Endodermal cell (in vitro differentiated cells): ENCODE data around the gene LCORL. TPM values are rescaled to one million over a fixed set of nuclear protein-coding genes. Genes with fewer than 3 reads are reported as not detected.

Experiments
- DNase-seq: peaks from one replicate; pipeline ENCODE4 v3.0.0-alpha.2; 2017
- H3K27ac ChIP-seq: 2 replicates; pipeline ENCODE4 v1.5.1; 2013; ENCODE audit warnings: mild to moderate bottlenecking, low read depth, low read length, moderate library complexity
- H3K27me3 ChIP-seq: 2 replicates; pipeline ENCODE4 v1.6.1; 2013; ENCODE audit warnings: mild to moderate bottlenecking, low read length, moderate library complexity; ENCODE audit not compliant: insufficient read depth, control insufficient read depth, poor library complexity, severe bottlenecking
- H3K36me3 ChIP-seq: 2 replicates; pipeline ENCODE4 v1.7.0; 2013; ENCODE audit warnings: mild to moderate bottlenecking, low read length, moderate library complexity; ENCODE audit not compliant: control insufficient read depth, insufficient read depth
- H3K4me1 ChIP-seq: one replicate; pipeline ENCODE4 v1.7.0; 2013; ENCODE audit warnings: low read length; ENCODE audit not compliant: control insufficient read depth, insufficient read depth
- H3K4me3 ChIP-seq: 2 replicates; pipeline ENCODE4 v1.5.1; 2013; ENCODE audit warnings: mild to moderate bottlenecking, low read length, moderate library complexity
- H3K9ac ChIP-seq: 2 replicates; pipeline ENCODE4 v1.6.1; 2013; ENCODE audit warnings: mild to moderate bottlenecking, low read length, moderate library complexity; ENCODE audit not compliant: poor library complexity, severe bottlenecking; ENCODE audit errors: extremely low read depth
- H3K9me3 ChIP-seq: 2 replicates; pipeline ENCODE4 v1.6.1; 2013; ENCODE audit warnings: mild to moderate bottlenecking, low read length, moderate library complexity; ENCODE audit not compliant: control insufficient read depth
- H3K27ac Mint-ChIP-seq: 2 replicates; pipeline ENCODE4 v1.8.0; 2020; ENCODE audit warnings: mixed read lengths
- H3K27me3 Mint-ChIP-seq: 2 replicates; pipeline ENCODE4 v1.8.0; 2021; ENCODE audit warnings: mild to moderate bottlenecking, mixed read lengths; ENCODE audit not compliant: insufficient read depth
- H3K36me3 Mint-ChIP-seq: 2 replicates; pipeline ENCODE4 v1.8.0; 2020; ENCODE audit warnings: low read depth, mixed read lengths
- H3K4me1 Mint-ChIP-seq: 2 replicates; pipeline ENCODE4 v1.8.0; 2020; ENCODE audit warnings: mixed read lengths
- H3K4me3 Mint-ChIP-seq: 2 replicates; pipeline ENCODE4 v1.8.0; 2020; ENCODE audit warnings: mild to moderate bottlenecking, moderate library complexity, mixed read lengths
- H3K9me3 Mint-ChIP-seq: 2 replicates; pipeline ENCODE4 v1.8.0; 2020; ENCODE audit warnings: mild to moderate bottlenecking, mixed read lengths
- WGBS, 2 experiments: methylation state at CpG; one replicate each; pipeline versions ENCODE4 v1.1.5 to v1.1.7; 2013; ENCODE audit warnings: missing lambda C conversion rate in 2 of 2, mixed read lengths in 1 of 2; ENCODE audit not compliant: insufficient coverage in 1 of 2, insufficient read length in 1 of 2; 5-methylcytosine and 5-hydroxymethylcytosine counted together
- total RNA-seq, 2 donors: library from RNA; stranded (reverse); fragmentation: NEBNext Ultra II Directional in 1 of 2; extraction: Animal tissue kit (Norgen Biotek cat#: 25700) in 1 of 2; gene quantifications; 2 replicates in 1 of 2; 3 replicates in 1 of 2; pipeline ENCODE4 v1.2.1, GENCODE V29; 2021
- TF ChIP-seq, protein P1 (sequence below): fragments of 200-600 bp; sonication (generic); conservative IDR thresholded peaks from 2 replicates; pipeline ENCODE4 v1.5.0; 2021; ENCODE audit warnings: antibody characterized with exemption, mild to moderate bottlenecking

Gene LCORL
- total RNA-seq, 2 donors from 2014 or later: 20.4 to 34.5 TPM

DNA sequence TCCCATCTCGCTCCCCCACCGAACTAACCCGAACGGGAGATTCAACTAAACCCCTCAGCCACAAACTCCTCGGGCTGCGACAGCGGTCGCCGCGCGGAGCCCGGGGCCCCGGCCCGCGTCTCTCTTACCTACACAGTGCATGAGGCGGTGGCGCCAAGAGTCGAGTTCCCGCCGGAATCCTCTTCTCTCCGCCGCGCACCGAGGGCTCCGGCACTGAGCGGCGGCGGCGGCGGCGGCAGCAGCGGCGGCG is 160 bp downstream of the LCORL start:
- H3K27ac Mint-ChIP-seq: peak overlapping the region; percentile 89

DNA sequence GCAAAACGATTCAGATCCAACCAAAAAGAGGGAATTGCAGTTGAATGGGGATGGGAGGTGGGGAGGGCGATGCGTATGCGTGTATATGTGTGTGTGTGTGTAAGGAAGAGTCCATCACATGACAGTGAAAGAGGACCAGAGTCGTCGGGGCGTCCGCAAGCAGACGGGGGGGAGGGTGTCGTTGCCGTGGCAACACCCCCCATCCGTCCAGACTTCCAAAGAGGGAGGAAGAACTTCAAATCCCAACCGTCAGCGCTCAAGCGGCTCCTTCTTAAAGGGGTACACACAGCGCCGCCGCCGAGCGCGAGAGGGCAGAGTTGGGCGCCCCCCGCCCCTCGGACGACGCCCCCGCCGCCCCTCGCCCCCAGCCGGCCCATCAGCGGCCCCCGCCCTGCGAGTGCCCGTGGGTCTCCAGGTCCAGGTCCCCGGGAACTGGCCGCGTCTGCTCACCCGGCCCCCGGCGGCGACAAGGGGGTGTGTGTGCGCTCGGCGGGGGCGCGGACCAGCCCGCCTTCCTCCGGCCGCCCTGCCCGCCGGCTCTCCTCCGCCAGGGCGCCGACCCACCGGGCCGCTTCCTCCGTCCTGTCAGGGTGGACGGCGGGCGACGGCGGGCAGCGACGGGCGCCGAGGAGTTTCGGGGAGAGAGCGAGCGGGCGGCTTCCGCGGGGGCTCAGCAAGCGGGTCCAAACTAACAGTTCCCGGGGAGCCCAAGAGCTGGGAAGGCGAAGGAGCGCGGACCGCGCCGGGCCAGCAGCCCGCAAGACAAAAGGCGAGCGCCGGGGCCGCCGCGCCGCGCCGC is 685 bp downstream of the LCORL start:
- Histone ChIP-seq H3K9me3 (no peaks in the 10 kb centered on the region), H3K9ac (peak overlapping the region; percentile 78), H3K27ac (peak overlapping the region; percentile 97), H3K4me3 (peak overlapping the region; percentile 95), H3K4me1 (peaks cover 2% of the 10 kb centered on the region), H3K36me3 (no peaks in the 10 kb centered on the region), H3K27me3 (peaks cover 27% of the 10 kb centered on the region)
- no peaks in the 10 kb centered on the region for H3K36me3 Mint-ChIP-seq
- peak; percentile 84 for DNase-seq
- WGBS, 2 experiments: 0% methylated on average over 21 to 90 of the region's 90 CpGs
- no peaks in the 10 kb centered on the region for H3K9me3 Mint-ChIP-seq
- H3K4me3 Mint-ChIP-seq: peak overlapping the region; percentile 90
- TF ChIP-seq, protein P1, sequence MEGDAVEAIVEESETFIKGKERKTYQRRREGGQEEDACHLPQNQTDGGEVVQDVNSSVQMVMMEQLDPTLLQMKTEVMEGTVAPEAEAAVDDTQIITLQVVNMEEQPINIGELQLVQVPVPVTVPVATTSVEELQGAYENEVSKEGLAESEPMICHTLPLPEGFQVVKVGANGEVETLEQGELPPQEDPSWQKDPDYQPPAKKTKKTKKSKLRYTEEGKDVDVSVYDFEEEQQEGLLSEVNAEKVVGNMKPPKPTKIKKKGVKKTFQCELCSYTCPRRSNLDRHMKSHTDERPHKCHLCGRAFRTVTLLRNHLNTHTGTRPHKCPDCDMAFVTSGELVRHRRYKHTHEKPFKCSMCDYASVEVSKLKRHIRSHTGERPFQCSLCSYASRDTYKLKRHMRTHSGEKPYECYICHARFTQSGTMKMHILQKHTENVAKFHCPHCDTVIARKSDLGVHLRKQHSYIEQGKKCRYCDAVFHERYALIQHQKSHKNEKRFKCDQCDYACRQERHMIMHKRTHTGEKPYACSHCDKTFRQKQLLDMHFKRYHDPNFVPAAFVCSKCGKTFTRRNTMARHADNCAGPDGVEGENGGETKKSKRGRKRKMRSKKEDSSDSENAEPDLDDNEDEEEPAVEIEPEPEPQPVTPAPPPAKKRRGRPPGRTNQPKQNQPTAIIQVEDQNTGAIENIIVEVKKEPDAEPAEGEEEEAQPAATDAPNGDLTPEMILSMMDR: peak; percentile 33
- peak overlapping the region; percentile 96 for H3K27ac Mint-ChIP-seq
- H3K4me1 Mint-ChIP-seq: peaks cover 9% of the 10 kb centered on the region
- peaks cover 35% of the 10 kb centered on the region for H3K27me3 Mint-ChIP-seq

More for the DNA sequence above, 160 bp downstream of the LCORL start:
- TF ChIP-seq, protein P1: no peak
- Histone ChIP-seq H3K36me3 (no peaks in the 10 kb centered on the region), H3K9ac (peak overlapping the region; percentile 78), H3K4me3 (peak overlapping the region; percentile 95), H3K9me3 (no peaks in the 10 kb centered on the region), H3K27me3 (peaks cover 27% of the 10 kb centered on the region), H3K4me1 (peaks cover 2% of the 10 kb centered on the region), H3K27ac (peak overlapping the region; percentile 97)
- Mint-ChIP-seq H3K4me1 (peaks cover 9% of the 10 kb centered on the region), H3K9me3 (no peaks in the 10 kb centered on the region), H3K36me3 (no peaks in the 10 kb centered on the region), H3K27me3 (peaks cover 37% of the 10 kb centered on the region), H3K4me3 (peak overlapping the region; percentile 90)
- 0% methylated on average over 34 of the region's 34 CpGs; no CpG with 5 or more reads in 1 of the 2 experiments for WGBS, 2 experiments
- DNase-seq: no peak

DNA sequence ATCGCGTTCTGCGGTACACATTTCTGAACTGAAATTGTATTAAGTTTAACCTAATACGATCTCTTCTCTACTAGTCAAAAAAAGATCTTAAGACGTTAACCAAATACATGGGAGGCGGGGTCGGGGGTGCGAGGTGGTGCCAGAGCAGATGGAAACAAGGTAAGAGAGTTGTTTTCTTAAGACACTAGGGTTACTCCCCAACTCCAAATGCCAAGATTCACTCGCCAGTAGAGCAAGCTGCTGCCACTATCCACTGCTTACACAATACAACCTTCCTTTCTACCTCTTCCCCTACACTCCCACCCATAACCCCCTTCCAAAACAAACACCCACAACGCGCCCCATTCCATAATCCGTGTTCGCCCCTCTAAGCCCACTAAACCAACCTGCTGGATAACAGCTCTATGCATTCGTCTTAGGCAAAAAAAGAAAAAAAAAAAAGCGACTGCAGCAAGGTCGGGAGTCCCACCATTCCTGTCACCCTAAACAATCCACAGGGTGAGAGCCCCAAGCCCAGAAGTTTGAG is 1.3 kb downstream of the LCORL start:
- H3K9me3 ChIP-seq: no peaks in the 10 kb centered on the region
- Mint-ChIP-seq H3K4me1 (peaks cover 9% of the 10 kb centered on the region), H3K4me3 (peak overlapping the region; percentile 90), H3K27ac (peak overlapping the region; percentile 96), H3K9me3 (no peaks in the 10 kb centered on the region), H3K27me3 (peaks cover 29% of the 10 kb centered on the region), H3K36me3 (no peaks in the 10 kb centered on the region)
- peaks cover 2% of the 10 kb centered on the region for H3K4me1 ChIP-seq
- no peaks in the 10 kb centered on the region for H3K36me3 ChIP-seq
- H3K27me3 ChIP-seq: peaks cover 25% of the 10 kb centered on the region
- H3K9ac ChIP-seq: peak overlapping the region; percentile 78
- H3K4me3 ChIP-seq: peak overlapping the region; percentile 95
- peak overlapping the region; percentile 69 for H3K27ac ChIP-seq
- peak; percentile 53 for DNase-seq
- TF ChIP-seq, protein P1: no peak
- WGBS, 2 experiments: 13 to 14% methylated on average over 7 to 15 of the region's 16 CpGs
